ENCODE data around the gene MRC1.
"Not testable (repeated sequence)": the region's sequence is repeated elsewhere in the genome, so short reads cannot be mapped to it uniquely, and the experiment has no call there.

Gene MRC1

DNA sequence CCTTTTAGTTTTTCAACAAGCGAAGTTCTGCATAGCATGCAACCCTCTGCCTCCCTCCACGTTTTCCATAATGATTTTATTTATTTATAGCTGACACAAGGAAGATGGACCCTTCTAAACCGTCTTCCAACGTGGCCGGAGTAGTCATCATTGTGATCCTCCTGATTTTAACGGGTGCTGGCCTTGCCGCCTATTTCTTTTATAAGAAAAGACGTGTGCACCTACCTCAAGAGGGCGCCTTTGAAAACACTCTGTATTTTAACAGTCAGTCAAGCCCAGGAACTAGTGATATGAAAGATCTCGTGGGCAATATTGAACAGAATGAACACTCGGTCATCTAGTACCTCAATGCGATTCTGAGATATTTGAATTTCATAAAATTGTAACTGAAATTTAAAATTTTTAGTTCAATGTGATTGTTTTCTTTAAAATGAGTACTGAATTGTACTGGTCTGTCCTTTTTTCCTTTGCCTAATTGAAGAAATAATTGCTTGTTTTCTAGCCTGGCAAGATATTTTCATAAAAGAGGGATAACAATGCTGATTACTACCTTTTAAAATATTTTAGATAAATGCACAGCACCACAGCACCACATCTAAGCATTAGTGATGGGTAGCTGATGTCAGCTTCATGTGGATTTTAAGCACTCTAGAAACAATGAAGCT lies 101.1 kb downstream of the MRC1 start:
- peak; percentile 63 for DNase-seq

DNA sequence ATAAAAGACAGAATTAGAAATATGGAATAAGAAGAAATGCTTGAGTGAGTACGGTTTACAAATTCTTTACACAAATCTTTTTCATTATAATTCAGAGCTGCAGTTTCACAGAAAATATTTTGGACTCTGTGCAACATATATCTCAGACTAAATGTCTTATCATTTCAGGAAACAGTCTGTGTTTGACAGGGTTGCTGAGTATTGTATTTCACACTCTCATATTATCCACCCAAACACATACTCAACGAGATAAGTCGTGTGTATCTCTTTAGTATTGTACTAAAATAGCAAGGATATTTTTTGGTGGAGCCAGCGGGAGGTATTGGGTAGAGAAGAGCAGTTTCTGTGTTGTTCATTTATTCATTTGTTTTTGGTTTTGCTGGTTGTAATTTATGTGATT lies 103.6 kb downstream of the MRC1 start:
- DNase-seq, result no peak

DNA sequence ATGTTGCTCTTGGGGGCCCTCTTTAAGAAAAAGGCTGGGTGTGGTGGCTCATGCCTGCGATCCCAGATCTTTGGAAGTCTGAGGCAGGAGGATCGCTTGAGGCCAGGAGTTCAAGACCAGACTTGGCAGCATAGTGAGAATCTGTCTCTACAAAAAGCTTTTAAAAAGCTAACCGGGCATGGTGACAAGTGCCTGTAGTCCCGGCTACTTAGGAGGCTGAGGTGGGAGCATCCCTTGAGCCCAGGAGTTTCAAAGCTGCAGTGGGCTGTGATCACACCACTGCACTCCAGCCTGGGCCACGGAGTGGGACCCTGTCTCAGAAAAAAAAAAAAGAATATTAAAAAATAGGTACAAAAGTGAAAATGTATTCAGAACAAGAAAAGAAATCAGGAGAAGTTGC lies 104.5 kb downstream of the MRC1 start:
- no peak for DNase-seq

DNA sequence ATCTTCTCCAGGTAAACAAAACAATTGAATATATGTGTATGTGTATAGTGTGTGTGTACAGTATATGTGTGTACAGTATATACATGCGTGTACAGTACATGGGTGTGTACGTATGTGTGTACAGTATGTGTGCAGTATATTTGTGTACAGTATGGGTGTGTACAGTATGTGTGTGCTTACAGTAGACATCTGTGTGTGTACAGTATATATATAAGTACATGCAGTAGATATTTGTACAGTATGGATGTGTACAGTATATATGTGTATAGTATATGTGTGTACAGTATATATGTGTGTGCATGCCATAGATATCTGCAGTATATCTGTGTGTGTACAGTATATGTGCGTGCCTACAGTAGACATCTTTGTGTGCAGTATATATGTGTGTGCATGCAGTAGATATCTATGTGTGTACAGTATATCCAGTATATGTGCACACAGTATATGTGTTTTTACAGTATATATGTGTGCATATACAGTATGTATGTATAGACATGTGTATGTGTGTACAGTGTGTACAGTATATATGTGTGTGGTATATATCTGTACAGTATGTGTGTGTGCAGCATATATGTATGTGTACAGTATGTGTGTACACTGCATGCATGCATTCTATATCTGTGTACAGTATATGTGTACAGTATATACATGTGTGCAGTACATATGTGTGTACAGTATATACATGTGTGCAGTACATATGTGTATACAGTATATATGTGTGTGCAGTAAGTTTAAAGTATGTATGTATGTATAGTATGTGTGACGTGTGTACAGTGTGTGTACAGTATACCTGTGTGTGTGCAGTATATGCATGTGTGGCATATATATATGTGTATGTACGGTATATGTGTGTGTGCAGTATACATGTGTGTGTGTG lies 105.3 kb downstream of the MRC1 start:
- DNase-seq, result no peak

- DNase-seq, result no peak
Measured at GRCh38 chr10:17915181-17915580, 106.0 kb downstream of the MRC1 start.

GRCh38 chr10:17918187-17918903 lies 109.2 kb downstream of the MRC1 start:
- DNase-seq, result peak; percentile 7

GRCh38 chr10:17921378-17921777 lies 112.2 kb downstream of the MRC1 start:
- DNase-seq, result no peak

DNA sequence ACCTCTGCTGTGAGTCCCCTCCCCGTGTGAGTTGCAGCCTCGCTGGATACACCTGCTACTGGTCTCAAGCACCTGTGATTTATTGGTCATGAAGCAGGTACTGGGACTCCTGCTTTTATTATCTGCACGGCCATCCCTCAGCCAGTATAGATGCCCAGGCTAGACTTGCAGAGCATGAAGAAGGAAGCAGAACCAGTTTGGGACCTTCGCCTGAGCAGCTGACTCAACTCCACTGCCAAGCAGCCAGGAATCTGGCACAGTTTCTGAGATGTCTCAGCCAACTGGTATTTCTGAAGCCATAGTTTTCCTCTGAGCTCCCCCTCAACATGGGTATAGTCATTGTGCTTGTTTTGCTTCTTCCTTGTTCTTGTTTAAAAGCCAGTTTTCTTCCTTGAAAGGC lies 114.6 kb downstream of the MRC1 start:
- peak; percentile 94 for DNase-seq

GRCh38 chr10:17943033-17943745 lies 134.0 kb downstream of the MRC1 start:
- no peak for DNase-seq

DNA sequence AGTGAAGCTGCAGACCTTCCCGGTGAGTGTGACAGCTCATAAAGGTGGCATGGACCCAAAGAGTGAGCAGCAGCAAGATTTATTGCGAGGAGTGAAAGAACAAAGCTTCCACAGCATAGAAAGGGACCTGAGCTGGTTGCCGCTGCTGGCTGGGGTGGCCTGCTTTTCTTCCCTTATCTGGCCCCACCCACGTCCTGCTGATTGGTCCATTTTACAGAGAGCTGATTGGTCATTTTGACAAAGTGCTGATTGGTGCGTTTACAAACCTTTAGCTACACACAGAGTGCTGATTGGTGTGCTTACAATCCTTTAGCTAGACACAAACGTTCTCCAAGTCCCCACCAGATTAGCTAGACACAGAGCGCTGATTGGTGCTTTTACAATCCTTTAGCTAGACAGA lies 141.1 kb downstream of the MRC1 start:
- not testable (repeated sequence) for DNase-seq

DNA sequence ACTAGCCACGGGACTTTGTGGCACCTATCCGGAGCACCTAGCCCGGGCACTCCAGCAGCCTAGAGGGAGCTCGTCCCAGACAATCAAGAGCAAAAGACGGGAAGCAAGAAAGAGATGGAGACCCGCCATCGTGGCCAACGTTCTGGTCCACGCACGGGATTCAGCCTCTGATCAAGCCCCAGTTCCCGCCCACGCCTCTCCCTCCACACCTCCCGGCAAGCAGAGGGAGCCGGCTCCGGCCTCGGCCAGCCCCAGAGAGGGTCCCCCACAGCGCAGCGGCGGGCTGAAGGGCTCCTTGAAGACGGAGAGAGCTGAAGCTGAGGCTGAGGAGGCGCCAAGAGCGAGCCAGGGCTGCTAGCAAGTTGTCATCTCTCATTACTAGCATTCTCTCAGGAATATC lies 141.6 kb downstream of the MRC1 start:
- DNase-seq, result no peak

DNA sequence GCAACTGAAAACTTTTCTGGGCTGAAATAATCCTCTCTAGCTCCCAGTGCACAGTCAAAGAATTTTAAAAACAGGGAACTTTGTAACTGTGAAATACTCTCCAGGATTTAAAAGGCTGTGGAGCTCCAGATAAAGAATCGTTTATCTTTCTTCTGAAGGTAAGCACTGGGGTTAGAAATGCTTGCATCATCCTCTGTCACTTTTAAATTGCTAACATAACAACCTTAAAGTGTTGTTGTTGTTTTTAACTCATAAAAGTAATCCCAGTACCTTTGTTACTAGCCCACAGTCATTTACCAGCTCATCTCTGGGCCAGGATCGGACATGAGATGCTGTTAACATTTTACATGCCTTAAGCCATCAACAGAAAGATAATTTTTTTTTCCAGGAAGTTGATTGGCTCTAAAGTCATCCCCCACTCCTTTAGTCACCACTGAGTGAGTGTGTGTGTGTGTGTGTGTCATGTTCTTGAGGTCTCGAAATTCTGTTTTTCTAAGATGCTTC lies 142.8 kb downstream of the MRC1 start, which contains the start of gene SLC39A12:
Gene SLC39A12, plus strand, starts transcription at position 51 of the 504 bp plus-strand sequence. CDS start 1,359 bp downstream, outside the sequence.
- peak; percentile 84 for DNase-seq

GRCh38 chr10:17954372-17954771 lies 145.2 kb downstream of the MRC1 start:
- not testable (repeated sequence) for DNase-seq

GRCh38 chr10:17954861-17955260 lies 145.7 kb downstream of the MRC1 start:
- peak; percentile 70 for DNase-seq

DNA sequence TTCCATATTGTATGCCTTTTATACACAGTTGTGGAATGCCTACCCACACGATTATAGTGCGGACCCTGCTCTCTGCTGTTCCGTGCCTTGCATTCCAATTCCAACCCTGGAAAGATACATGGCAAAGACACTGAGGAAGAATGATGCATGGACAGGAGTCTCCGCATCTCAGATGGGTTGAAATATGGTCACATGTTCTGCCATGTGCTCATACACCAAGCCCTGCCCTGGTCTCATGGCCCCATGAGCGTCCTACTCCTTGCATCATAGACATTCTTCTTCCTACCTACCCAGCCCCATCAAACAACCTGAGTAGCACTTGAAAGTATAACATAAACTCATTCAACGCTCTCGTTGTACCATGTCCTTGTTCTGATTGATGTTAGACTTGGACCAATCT lies 148.9 kb downstream of the MRC1 start:
- no peak for DNase-seq

DNA sequence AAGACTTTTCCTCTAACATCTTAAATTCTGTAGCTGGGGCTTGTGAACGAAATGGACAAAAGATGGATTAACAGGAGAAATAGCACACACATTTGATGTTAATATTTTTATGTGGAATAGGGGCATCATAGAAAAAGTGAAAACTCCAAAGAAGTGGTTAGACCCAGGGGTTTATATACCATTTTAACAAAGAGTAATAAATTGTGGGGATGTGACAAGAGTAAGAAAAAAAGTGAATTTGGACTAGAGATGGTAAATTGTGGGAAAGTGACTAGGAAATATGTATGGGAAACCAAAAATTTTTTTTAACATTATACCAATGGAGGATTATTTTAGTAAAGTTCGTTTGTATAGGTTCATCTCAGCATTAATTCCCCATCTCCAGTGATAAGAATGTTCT lies 150.7 kb downstream of the MRC1 start:
- no peak for DNase-seq
